GM19043 (cell line): Measurements from ENCODE around the gene SULT1A3.
"Not testable (repeated sequence)": the region's sequence is repeated elsewhere in the genome, so short reads cannot be mapped to it uniquely, and the experiment has no call there.

ENCODE experiments used
- ATAC-seq: cut with Tn5 transposase; IDR thresholded peaks from one replicate; pipeline ENCODE4 v1.9.1; 2021; ENCODE audit warnings: low read depth; ENCODE audit not compliant: unreplicated experiment

The SULT1A3 gene

GRCh38 chr16:30186444-30186781 lies 12.6 kb upstream of the SULT1A3 start:
- ATAC-seq = no peak

GRCh38 chr16:30186782-30187555 lies 12.1 kb upstream of the SULT1A3 start:
- ATAC-seq = no peak

- no peak for ATAC-seq
These were observed 11.5 kb upstream of the SULT1A3 start for GRCh38 chr16:30187556-30187865.

GRCh38 chr16:30187971-30188561 lies 11.0 kb upstream of the SULT1A3 start:
- no peak for ATAC-seq

- not testable (repeated sequence) for ATAC-seq
These were observed 7.9 kb upstream of the SULT1A3 start for GRCh38 chr16:30191158-30191557.

GRCh38 chr16:30193098-30193497 lies 6.0 kb upstream of the SULT1A3 start:
- not testable (repeated sequence) for ATAC-seq

GRCh38 chr16:30193615-30194014 lies 5.4 kb upstream of the SULT1A3 start, which contains the start of the genes BOLA2B and SLX1A:
BOLA2B (minus strand) TSS chr16:30193666; CDS start chr16:30193595, 71 bp downstream.
SLX1A (plus strand) TSS chr16:30193875; CDS start chr16:30194085, 210 bp downstream.
- ATAC-seq = peak; percentile 85

- peak; percentile 50 for ATAC-seq
These were observed 4.7 kb upstream of the SULT1A3 start for GRCh38 chr16:30194172-30194925.

GRCh38 chr16:30197001-30197400 lies 2.1 kb upstream of the SULT1A3 start:
- ATAC-seq = not testable (repeated sequence)

GRCh38 chr16:30199608-30200343 lies 721 bp downstream of the SULT1A3 start:
- ATAC-seq = not testable (repeated sequence)

- not testable (repeated sequence) for ATAC-seq
These were observed 6.6 kb downstream of the SULT1A3 start for GRCh38 chr16:30205541-30206236.

- ATAC-seq = not testable (repeated sequence)
These were observed 7.2 kb downstream of the SULT1A3 start for GRCh38 chr16:30206252-30206651.

GRCh38 chr16:30207063-30207704 lies 8.1 kb downstream of the SULT1A3 start:
- ATAC-seq = not testable (repeated sequence)

GRCh38 chr16:30209032-30209431 lies 10.0 kb downstream of the SULT1A3 start:
- ATAC-seq = not testable (repeated sequence)

GRCh38 chr16:30211414-30211813 lies 12.4 kb downstream of the SULT1A3 start:
- not testable (repeated sequence) for ATAC-seq

- ATAC-seq = not testable (repeated sequence)
These were observed 18.0 kb downstream of the SULT1A3 start for GRCh38 chr16:30217082-30217481.

- ATAC-seq = not testable (repeated sequence)
These were observed 49.3 kb downstream of the SULT1A3 start, which contains the start of gene NPIPB13 for GRCh38 chr16:30248379-30248778. NPIPB13 (minus strand) TSS chr16:30248479; CDS start chr16:30245573, 2,906 bp downstream.
